ENCODE measurements around the gene DONSON.

GRCh38 chr21:33558777-33559421, 29.6 kb downstream of the DONSON start:
- TF ChIP-seq CTCF (IDR thresholded peaks at IDR 0.05) (no peak), POLR2A (IDR thresholded peaks at IDR 0.05) (no peak)

Measured in thyroid gland (tissue), 4 donors.